Panc1 (cell line): ENCODE measurements around the gene SLC7A1. TPM values are rescaled to one million over a fixed set of nuclear protein-coding genes. Genes with fewer than 3 reads are reported as not detected.

Experiments used
- ATAC-seq: fragments of 200-7000 bp; cut with Tn5 transposase; 2 replicates; pipeline ENCODE4 v1.9.1; 2020; ENCODE audit warnings: mild to moderate bottlenecking, moderate library complexity
- BruUV-seq: library from RNA; stranded (reverse); fragments of 400-500 nt; replicated peaks from 2 replicates; lab custom pipeline; 2021; lab: Mats Ljungman, UMichigan
- CTCF ChIA-PET: fragments of 300-600 bp; sonication (Branson Sonifier 250); formaldehyde crosslinking; loops from one replicate; lab custom pipeline; 2022; ENCODE audit warnings: antibody characterized with exemption; lab: Charles Lee
- POLR2A ChIA-PET: fragments of 300-600 bp; sonication (Branson Sonifier 250); formaldehyde crosslinking; loops from one replicate; lab custom pipeline; 2022; ENCODE audit warnings: antibody characterized with exemption; lab: Charles Lee
- DNase-seq: peaks from one replicate; pipeline ENCODE4 v3.0.0-alpha.2; 2010; ENCODE audit warnings: low read depth, low spot score
- H3K27ac ChIP-seq: 2 replicates; pipeline ENCODE4 v1.5.1; 2011; ENCODE audit warnings: mild to moderate bottlenecking, low read length, inconsistent platforms
- H3K27me3 ChIP-seq: fragments of 200-500 bp; sonication (Bioruptor generic); 2 replicates; pipeline ENCODE4 v1.6.0; 2014; ENCODE audit warnings: low read length, inconsistent platforms; ENCODE audit not compliant: control insufficient read depth, insufficient read depth
- H3K36me3 ChIP-seq: fragments of 200-500 bp; sonication (Bioruptor generic); 2 replicates; pipeline ENCODE4 v1.5.1; 2014; ENCODE audit warnings: inconsistent platforms, mild to moderate bottlenecking, low read length, moderate library complexity; ENCODE audit not compliant: control insufficient read depth, insufficient read depth
- H3K4me1 ChIP-seq: 2 replicates; pipeline ENCODE4 v1.5.1; 2011; ENCODE audit warnings: inconsistent platforms, mild to moderate bottlenecking, low read length, moderate library complexity; ENCODE audit not compliant: control insufficient read depth, insufficient read depth
- H3K4me3 ChIP-seq, 2 experiments: 2 replicates each; pipeline ENCODE4 v1.5.1; 2011 to 2012; ENCODE audit warnings: low read depth in 2 of 2, low read length in 2 of 2, mild to moderate bottlenecking in 2 of 2, inconsistent platforms in 1 of 2, moderate library complexity in 1 of 2
- H3K9me3 ChIP-seq: fragments of 200-500 bp; sonication (Bioruptor generic); 2 replicates; pipeline ENCODE4 v1.5.1; 2014; ENCODE audit warnings: low read depth, mild to moderate bottlenecking, inconsistent platforms, low read length, moderate library complexity; ENCODE audit not compliant: control insufficient read depth, insufficient read depth
- POLR2AphosphoS5 ChIP-seq: IDR thresholded peaks from 2 replicates; pipeline ENCODE4 v1.6.1; 2012; ENCODE audit warnings: mild to moderate bottlenecking, low read depth, low read length, moderate library complexity
- SIN3A ChIP-seq: IDR thresholded peaks from 2 replicates; pipeline ENCODE4 v1.6.1; 2012; ENCODE audit warnings: low read depth, mild to moderate bottlenecking, low read length, moderate library complexity, borderline replicate concordance; ENCODE audit not compliant: insufficient read depth
- TCF7L2 ChIP-seq: IDR thresholded peaks from 2 replicates; pipeline ENCODE4 v1.6.1; 2011; ENCODE audit warnings: mild to moderate bottlenecking, low read depth, low read length, inconsistent platforms
- in situ Hi-C: cut with HindIII; loops from 2 replicates; pipeline ENCODE4 v1.10.0; 2016; ENCODE audit warnings: low sequenced_read_pairs, low pct_unique_long_range_greater_than_20kb
- intact Hi-C: fragments of 100-400 bp; cut with micrococcal nuclease; formaldehyde crosslinking; loops from one replicate; pipeline ENCODE4 v1.10.0; 2022; ENCODE audit not compliant: unreplicated experiment
- total RNA-seq: library from RNA; stranded (reverse); gene quantifications from one replicate; pipeline ENCODE4 v1.2.1, GENCODE V29; 2021; ENCODE audit not compliant: unreplicated experiment
- TF ChIP-seq, protein P1 (sequence below), 2 experiments: IDR thresholded peaks; 2 replicates each; pipeline ENCODE4 v1.6.1; 2011 to 2012; ENCODE audit warnings: low read depth in 2 of 2, control low read depth in 1 of 2, low read length in 1 of 2, mild to moderate bottlenecking in 1 of 2, moderate library complexity in 1 of 2; ENCODE audit not compliant: insufficient read depth in 1 of 2
- TF ChIP-seq, protein P2 (sequence below): fragments of 450-650 bp; IDR thresholded peaks from 2 replicates; pipeline ENCODE4 v1.5.1; 2017; ENCODE audit warnings: mild to moderate bottlenecking

The SLC7A1 gene
- total RNA-seq, 1 experiment from 2014 or later = 63.3 TPM

DNA sequence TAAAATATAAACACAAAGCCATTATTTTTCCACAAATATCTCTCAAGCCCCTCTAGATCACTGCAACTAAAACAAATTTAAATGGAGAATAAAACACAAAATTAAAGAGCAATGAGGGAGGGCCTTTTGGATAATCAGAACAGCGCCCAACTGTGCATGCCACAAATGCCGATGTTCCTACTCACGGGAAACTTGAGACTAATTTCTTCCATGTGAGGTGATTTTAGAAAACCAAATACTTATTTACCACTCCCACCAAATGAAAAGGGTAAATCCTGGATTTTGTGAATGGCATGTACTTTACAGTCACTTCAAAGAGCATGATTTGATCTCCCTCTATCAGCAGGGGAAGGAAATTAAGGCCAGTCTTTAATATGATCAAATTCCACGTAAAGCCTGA, 74.8 kb downstream of the SLC7A1 start:
- Histone ChIP-seq H3K27ac (no peak overlapping the region), H3K27me3 (no peaks in the 10 kb centered on the region), H3K36me3 (no peaks in the 10 kb centered on the region; the same call in none of the 2 replicates), H3K9me3 (no peaks in the 10 kb centered on the region), H3K4me3 (no peak overlapping the region), H3K4me1 (no peaks in the 10 kb centered on the region)
- no peak for DNase-seq
- POLR2A ChIA-PET = no interaction called here
- TF ChIP-seq, protein P1, sequence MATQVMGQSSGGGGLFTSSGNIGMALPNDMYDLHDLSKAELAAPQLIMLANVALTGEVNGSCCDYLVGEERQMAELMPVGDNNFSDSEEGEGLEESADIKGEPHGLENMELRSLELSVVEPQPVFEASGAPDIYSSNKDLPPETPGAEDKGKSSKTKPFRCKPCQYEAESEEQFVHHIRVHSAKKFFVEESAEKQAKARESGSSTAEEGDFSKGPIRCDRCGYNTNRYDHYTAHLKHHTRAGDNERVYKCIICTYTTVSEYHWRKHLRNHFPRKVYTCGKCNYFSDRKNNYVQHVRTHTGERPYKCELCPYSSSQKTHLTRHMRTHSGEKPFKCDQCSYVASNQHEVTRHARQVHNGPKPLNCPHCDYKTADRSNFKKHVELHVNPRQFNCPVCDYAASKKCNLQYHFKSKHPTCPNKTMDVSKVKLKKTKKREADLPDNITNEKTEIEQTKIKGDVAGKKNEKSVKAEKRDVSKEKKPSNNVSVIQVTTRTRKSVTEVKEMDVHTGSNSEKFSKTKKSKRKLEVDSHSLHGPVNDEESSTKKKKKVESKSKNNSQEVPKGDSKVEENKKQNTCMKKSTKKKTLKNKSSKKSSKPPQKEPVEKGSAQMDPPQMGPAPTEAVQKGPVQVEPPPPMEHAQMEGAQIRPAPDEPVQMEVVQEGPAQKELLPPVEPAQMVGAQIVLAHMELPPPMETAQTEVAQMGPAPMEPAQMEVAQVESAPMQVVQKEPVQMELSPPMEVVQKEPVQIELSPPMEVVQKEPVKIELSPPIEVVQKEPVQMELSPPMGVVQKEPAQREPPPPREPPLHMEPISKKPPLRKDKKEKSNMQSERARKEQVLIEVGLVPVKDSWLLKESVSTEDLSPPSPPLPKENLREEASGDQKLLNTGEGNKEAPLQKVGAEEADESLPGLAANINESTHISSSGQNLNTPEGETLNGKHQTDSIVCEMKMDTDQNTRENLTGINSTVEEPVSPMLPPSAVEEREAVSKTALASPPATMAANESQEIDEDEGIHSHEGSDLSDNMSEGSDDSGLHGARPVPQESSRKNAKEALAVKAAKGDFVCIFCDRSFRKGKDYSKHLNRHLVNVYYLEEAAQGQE (IDR thresholded peaks at IDR 0.05; ENCODE audit: insufficient read depth in 1 of 2, low read depth in 2 of 2, low read length in 1 of 2) = no peak
- no peak for TF ChIP-seq SIN3A
- TF ChIP-seq, protein P2, sequence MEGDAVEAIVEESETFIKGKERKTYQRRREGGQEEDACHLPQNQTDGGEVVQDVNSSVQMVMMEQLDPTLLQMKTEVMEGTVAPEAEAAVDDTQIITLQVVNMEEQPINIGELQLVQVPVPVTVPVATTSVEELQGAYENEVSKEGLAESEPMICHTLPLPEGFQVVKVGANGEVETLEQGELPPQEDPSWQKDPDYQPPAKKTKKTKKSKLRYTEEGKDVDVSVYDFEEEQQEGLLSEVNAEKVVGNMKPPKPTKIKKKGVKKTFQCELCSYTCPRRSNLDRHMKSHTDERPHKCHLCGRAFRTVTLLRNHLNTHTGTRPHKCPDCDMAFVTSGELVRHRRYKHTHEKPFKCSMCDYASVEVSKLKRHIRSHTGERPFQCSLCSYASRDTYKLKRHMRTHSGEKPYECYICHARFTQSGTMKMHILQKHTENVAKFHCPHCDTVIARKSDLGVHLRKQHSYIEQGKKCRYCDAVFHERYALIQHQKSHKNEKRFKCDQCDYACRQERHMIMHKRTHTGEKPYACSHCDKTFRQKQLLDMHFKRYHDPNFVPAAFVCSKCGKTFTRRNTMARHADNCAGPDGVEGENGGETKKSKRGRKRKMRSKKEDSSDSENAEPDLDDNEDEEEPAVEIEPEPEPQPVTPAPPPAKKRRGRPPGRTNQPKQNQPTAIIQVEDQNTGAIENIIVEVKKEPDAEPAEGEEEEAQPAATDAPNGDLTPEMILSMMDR = no peak
- no peak for TF ChIP-seq POLR2AphosphoS5
- no peak for TF ChIP-seq TCF7L2
- in situ Hi-C loops = no loop called here
- no peak for ATAC-seq
- CTCF ChIA-PET = no interaction called here
- intact Hi-C loops = no loop called here
- no TSS peak for BruUV-seq

DNA sequence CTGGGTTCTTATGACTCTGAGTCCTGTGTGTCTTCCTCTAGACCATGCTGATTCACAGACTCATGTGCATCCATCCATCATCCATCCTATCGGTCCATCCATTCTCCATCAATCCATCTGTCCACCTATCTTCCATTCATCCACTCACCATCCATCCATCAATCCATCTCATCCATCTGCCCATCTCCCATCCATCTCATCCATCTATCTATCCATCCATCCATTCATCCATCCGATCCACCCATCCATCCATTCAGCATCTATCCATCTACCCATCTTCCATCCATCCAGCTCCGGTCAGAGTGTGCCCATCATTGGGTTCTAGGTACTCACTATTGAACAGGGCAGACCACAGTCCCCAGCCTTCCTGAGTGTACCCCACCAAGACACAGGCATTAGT, 75.6 kb downstream of the SLC7A1 start:
- DNase-seq (no peak), ATAC-seq (no peak)
- H3K4me3 ChIP-seq = no peak overlapping the region
- H3K27ac ChIP-seq = no peak overlapping the region
- ChIA-PET POLR2A (no interaction called here), CTCF (no interaction called here)
- H3K4me1 ChIP-seq = no peaks in the 10 kb centered on the region
- intact Hi-C loops (no loop called here), in situ Hi-C loops (no loop called here)
- H3K27me3 ChIP-seq = no peaks in the 10 kb centered on the region
- BruUV-seq = no TSS peak
- no peaks in the 10 kb centered on the region; the same call in none of the 2 replicates for H3K36me3 ChIP-seq
- TF ChIP-seq POLR2AphosphoS5 = no peak
- TF ChIP-seq TCF7L2 = no peak
- TF ChIP-seq, protein P2 = no peak
- TF ChIP-seq, protein P1 (IDR thresholded peaks at IDR 0.05; ENCODE audit: insufficient read depth in 1 of 2, low read depth in 2 of 2, low read length in 1 of 2) = no peak
- TF ChIP-seq SIN3A = no peak
- no peaks in the 10 kb centered on the region for H3K9me3 ChIP-seq
